Common myeloid progenitor, CD34-positive (primary cell): ENCODE results near the gene ADAMTSL1.

ENCODE experiments used
- CTCF ChIA-PET: fragments of 350-600 bp; sonication (Branson Sonifier 250); formaldehyde crosslinking; loops from one replicate; lab custom pipeline; 2021; ENCODE audit warnings: antibody characterized with exemption; lab: Charles Lee
- POLR2A ChIA-PET: fragments of 350-600 bp; sonication (Branson Sonifier 250); formaldehyde crosslinking; loops from one replicate; lab custom pipeline; 2021; ENCODE audit warnings: antibody characterized with exemption; lab: Charles Lee
- DNase-seq, 3 donors: peaks; one replicate each; pipeline versions ENCODE4 v3.0.0 to v3.0.0-alpha.2; 2013
- H3K27ac ChIP-seq, 2 experiments: 1 replicate in 1 of 2; 2 replicates in 1 of 2; pipeline ENCODE4 v1.7.0; 2013; ENCODE audit warnings: inconsistent platforms in 2 of 2, low read length in 2 of 2, mild to moderate bottlenecking in 2 of 2, low read depth in 1 of 2, moderate library complexity in 1 of 2; ENCODE audit not compliant: severe bottlenecking in 2 of 2, insufficient read depth in 1 of 2, poor library complexity in 1 of 2
- H3K27me3 ChIP-seq, 5 experiments: replicated peaks in 2 of 5; 1 replicate in 3 of 5; 2 replicates in 2 of 5; pipeline versions ENCODE4 v1.6.1 to v1.7.0; 2013; ENCODE audit warnings: low read length in 4 of 5, mild to moderate bottlenecking in 2 of 5, moderate library complexity in 2 of 5, inconsistent platforms in 1 of 5; ENCODE audit not compliant: insufficient read depth in 5 of 5, control insufficient read depth in 4 of 5
- H3K36me3 ChIP-seq, 4 experiments: 1 replicate in 2 of 4; 2 replicates in 2 of 4; pipeline versions ENCODE4 v1.6.1 to v1.7.0; 2013; ENCODE audit warnings: low read length in 3 of 4, control low read depth in 1 of 4, mild to moderate bottlenecking in 1 of 4; ENCODE audit not compliant: control insufficient read depth in 4 of 4, insufficient read depth in 4 of 4
- H3K4me1 ChIP-seq, 4 experiments: 1 replicate in 3 of 4; 2 replicates in 1 of 4; pipeline versions ENCODE4 v1.6.1 to v1.7.1; 2013; ENCODE audit warnings: low read length in 3 of 4, mild to moderate bottlenecking in 3 of 4, control low read depth in 1 of 4, inconsistent platforms in 1 of 4, moderate library complexity in 1 of 4; ENCODE audit not compliant: control insufficient read depth in 4 of 4, insufficient read depth in 4 of 4; ENCODE audit errors: control extremely low read depth in 1 of 4
- H3K4me3 ChIP-seq, 7 experiments: 1 replicate in 4 of 7; 2 replicates in 3 of 7; pipeline versions ENCODE4 v1.5.1 to v1.7.0; 2013; ENCODE audit warnings: mild to moderate bottlenecking in 7 of 7, low read length in 6 of 7, moderate library complexity in 6 of 7, inconsistent platforms in 2 of 7, low read depth in 2 of 7, control low read depth in 1 of 7; ENCODE audit not compliant: insufficient read depth in 4 of 7, control insufficient read depth in 1 of 7; ENCODE audit errors: extremely low read depth in 1 of 7
- H3K9me3 ChIP-seq, 5 experiments: 1 replicate in 4 of 5; 2 replicates in 1 of 5; pipeline versions ENCODE4 v1.6.1 to v1.7.1; 2013; ENCODE audit warnings: low read length in 4 of 5, mild to moderate bottlenecking in 2 of 5, inconsistent platforms in 1 of 5, low read depth in 1 of 5, moderate library complexity in 1 of 5; ENCODE audit not compliant: control insufficient read depth in 4 of 5, insufficient read depth in 2 of 5; ENCODE audit errors: control extremely low read depth in 1 of 5
- WGBS: methylation state at CpG from one replicate; pipeline ENCODE4 v1.1.5; 2013; ENCODE audit not compliant: insufficient coverage; 5-methylcytosine and 5-hydroxymethylcytosine counted together

ADAMTSL1 gene

DNA sequence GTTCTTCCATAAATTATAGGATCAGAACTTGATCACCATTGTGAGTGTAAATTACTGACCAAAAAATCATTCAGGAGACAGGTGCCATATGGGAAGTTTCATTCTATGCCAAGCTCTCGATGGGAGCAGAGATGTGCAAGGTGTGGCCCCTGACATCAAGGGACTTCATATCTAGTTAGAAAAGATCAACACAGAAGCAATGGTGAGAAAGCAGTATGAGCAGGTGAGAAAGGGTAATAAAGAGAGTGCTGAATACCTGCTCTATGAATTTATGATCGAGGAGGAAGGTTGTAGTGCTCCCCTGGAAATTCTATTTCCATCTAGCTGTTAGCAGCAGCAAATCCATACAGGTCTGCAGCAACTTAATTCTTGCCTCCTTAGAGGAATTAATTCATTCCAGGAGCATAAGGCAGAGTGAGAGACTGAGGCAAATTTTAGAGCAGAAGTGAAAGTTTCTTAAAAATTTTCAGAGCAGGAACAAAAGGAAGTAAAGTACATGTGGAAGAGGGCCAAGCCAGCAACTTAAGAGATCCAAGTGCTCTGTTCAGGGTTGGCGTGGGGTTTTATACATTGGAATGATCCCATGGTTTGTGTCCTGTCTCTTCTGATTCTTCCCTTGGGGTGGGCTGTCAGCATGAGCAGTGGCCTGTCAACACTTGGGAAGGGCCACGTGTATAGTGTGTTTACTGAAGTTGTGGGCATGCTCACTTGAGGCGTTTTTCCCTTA is 377.3 kb downstream of the ADAMTSL1 start:
- CTCF ChIA-PET = no interaction called here

DNA sequence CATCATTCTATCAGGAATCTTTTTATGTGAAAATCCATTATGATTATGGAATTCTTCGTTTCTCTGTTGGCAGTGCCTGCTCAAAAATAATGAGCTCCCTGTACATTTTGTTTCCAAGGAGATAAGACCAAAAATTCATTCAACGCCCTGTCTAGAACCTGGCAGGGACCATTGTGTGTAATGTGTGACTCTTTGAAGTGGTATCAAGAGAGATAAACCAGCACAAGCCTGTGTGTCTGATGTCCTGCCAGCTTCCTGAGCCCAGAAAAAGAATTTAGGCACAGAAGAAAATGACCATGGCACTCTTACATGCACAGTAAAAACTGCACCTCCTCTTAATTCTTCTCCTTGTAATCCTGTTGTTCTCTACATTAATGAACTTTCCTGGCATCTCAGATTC is 381.7 kb downstream of the ADAMTSL1 start:
- no peaks in the 10 kb centered on the region for H3K4me1 ChIP-seq
- POLR2A ChIA-PET = no interaction called here
- no peaks in the 10 kb centered on the region for H3K36me3 ChIP-seq
- 93% methylated on average over 2 of the region's 2 CpGs for WGBS
- CTCF ChIA-PET = no interaction called here
- peaks cover 0 to 4% (median 0%) of the 10 kb centered on the region in 5 experiments for H3K27me3 ChIP-seq
- DNase-seq = no peak
- H3K27ac ChIP-seq = no peak overlapping the region
- no peak overlapping the region for H3K4me3 ChIP-seq
- no peaks in the 10 kb centered on the region for H3K9me3 ChIP-seq

More for the DNA sequence above, 377.3 kb downstream of the ADAMTSL1 start:
- 88% methylated on average over 5 of the region's 5 CpGs for WGBS
- Histone ChIP-seq H3K27me3 (peaks cover 0 to 6% (median 0%) of the 10 kb centered on the region in 5 experiments), H3K9me3 (no peaks in the 10 kb centered on the region), H3K27ac (no peak overlapping the region), H3K4me3 (no peak overlapping the region), H3K36me3 (no peaks in the 10 kb centered on the region), H3K4me1 (no peaks in the 10 kb centered on the region)
- no peak for DNase-seq
- POLR2A ChIA-PET = no interaction called here

DNA sequence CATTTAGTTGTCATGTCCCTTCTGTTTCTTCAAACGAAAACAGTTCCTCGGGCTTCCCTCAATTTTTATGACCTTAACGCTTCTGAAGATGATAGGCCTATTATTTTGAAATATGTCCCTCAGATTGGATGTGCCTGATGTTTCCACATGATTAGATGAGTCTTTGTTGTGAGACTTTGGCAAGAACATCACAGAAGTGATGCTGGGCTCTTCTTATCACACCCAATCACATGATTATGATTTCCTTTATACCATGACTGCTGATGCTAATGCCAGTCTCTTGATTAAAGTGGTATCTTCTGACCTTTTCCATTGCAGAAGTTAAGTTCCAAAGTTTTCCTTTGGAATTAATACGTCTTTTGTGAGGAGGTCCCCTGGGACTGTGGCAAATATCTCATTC is 383.4 kb downstream of the ADAMTSL1 start:
- H3K4me1 ChIP-seq = no peaks in the 10 kb centered on the region
- H3K27ac ChIP-seq = no peak overlapping the region
- no peaks in the 10 kb centered on the region for H3K36me3 ChIP-seq
- 67% methylated on average over 1 of the region's 4 CpGs for WGBS
- no peak overlapping the region for H3K4me3 ChIP-seq
- no peaks in the 10 kb centered on the region for H3K9me3 ChIP-seq
- H3K27me3 ChIP-seq = peaks cover 0 to 4% (median 0%) of the 10 kb centered on the region in 5 experiments
- DNase-seq = peak in 1 of 3 donors; percentile 6
- POLR2A ChIA-PET = no interaction called here
- CTCF ChIA-PET = no interaction called here

DNA sequence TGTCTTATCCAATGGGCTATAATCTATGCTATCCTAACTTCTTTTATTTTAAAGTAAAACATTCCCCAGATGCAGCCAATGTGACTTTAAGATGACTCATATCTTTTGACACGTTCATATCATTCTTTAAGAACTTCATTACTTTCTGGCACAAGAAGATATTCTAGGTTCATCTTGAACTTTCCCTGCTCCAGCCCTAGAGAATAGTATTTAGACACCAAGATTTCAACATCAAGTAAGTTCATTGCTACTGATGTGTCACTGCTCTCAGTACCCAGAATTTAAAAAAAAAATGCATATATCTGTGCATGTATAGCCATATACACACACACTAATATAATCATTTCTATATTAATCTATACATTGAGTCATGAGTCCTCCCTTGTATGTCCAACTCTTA is 383.8 kb downstream of the ADAMTSL1 start:
- Histone ChIP-seq H3K27ac (no peak overlapping the region), H3K36me3 (no peaks in the 10 kb centered on the region), H3K4me1 (no peaks in the 10 kb centered on the region), H3K27me3 (peaks cover 0 to 4% (median 0%) of the 10 kb centered on the region in 5 experiments), H3K4me3 (no peak overlapping the region), H3K9me3 (no peaks in the 10 kb centered on the region)
- ChIA-PET POLR2A (no interaction called here), CTCF (no interaction called here)
- DNase-seq = no peak
- 92% methylated on average over 1 of the region's 1 CpG for WGBS

DNA sequence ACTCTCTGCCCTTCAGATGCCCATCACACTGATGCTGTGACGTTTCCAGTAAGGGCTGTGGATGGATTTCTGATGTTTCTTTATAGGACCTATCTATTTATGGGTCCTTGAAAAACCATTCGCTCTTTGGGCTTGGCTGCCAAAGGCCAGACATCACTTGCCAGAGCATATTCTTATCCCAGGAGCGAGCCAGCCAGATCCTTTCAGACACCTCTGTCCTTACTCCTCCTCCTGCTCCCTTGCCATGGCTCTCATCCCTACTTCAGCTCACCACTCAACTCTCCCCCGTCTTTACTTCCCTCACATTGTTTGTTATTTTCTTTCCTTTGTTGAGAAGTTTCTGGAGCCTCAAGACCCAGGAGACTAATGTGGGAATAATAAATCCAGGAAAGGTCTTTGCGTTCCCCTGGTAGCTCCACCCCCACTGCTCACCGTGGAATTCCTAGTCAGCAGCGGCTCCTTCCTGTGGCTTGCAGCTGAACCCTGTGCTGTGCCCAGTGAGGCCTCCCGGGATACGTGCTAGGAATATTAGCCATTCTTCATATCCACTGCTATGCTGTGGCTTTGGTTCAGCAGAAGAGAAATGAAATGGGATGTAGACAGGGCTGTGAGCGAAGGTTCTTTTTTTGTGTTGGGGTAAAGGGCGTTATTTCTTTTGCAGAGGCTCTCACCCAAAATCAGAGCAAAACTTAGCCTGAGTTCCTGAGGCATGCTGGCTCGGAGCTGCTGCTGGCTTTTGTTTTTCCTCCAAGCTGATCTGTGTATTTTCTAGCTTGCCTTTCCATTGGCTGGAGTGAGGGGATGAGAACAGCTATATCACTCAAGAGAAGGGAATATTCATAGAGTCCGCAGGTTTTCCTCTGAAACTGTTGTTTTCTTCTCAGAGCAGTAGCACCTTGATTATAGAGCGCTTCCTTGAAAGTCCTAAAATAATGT is 387.9 kb downstream of the ADAMTSL1 start:
- POLR2A ChIA-PET = no interaction called here
- no peak for DNase-seq
- H3K27ac ChIP-seq = no peak overlapping the region

DNA sequence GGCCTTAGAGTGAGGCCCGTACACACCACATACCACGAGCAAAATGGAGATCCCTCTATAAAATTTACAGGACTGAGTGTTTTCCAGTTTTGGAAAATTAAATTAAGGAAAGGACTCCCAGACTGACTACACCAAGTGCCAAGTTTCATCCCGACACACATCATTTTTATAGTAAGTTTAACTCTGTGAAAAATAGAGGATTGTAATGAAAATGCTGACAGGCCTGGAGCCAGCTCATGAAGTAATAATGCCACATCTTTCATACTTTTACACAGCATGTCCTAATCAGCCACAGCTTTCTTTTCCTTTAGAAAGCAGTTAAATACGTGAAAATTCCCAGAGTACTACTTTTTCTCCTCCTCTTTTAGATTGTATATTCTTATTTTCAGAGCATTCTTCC is 389.8 kb downstream of the ADAMTSL1 start:
- Histone ChIP-seq H3K27ac (no peak overlapping the region), H3K27me3 (peaks cover 0 to 1% (median 0%) of the 10 kb centered on the region in 5 experiments), H3K4me1 (no peaks in the 10 kb centered on the region), H3K9me3 (peaks cover 0 to under 1% (median 0%) of the 10 kb centered on the region in 5 experiments), H3K36me3 (no peaks in the 10 kb centered on the region), H3K4me3 (no peak overlapping the region)
- no peak for DNase-seq
- WGBS = 80% methylated on average over 1 of the region's 4 CpGs
- CTCF ChIA-PET = no interaction called here
- POLR2A ChIA-PET = no interaction called here

More for the DNA sequence above, 387.9 kb downstream of the ADAMTSL1 start:
- Histone ChIP-seq H3K27me3 (peaks cover 0 to 1% (median 0%) of the 10 kb centered on the region in 5 experiments), H3K4me1 (no peaks in the 10 kb centered on the region), H3K4me3 (no peak overlapping the region), H3K36me3 (no peaks in the 10 kb centered on the region), H3K9me3 (no peaks in the 10 kb centered on the region)
- 97% methylated on average over 9 of the region's 14 CpGs for WGBS
- CTCF ChIA-PET = no interaction called here

DNA sequence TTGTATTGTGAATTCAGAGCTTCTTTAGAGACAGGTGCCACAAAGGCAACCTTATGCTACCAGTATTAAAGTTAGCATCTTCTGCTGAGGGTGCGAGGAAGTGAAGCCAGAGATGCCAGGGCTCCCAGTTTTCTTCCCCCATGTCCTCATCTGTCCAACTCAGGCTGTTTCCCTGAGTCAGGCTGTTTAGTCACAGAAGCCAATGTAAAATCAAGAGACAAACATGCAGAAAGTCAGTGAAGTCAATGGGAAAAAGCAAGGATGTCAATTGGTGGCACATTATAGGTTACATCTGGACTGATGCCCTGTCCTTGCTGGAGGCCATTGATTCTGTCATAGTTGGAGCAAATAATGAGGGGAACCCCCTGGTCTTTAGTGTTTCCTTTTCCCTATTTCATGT is 390.6 kb downstream of the ADAMTSL1 start:
- WGBS = no CpG with 5 or more reads among the region's 1 CpG
- Histone ChIP-seq H3K9me3 (peaks cover 0 to 7% (median 0%) of the 10 kb centered on the region in 5 experiments), H3K27ac (no peak overlapping the region), H3K27me3 (peaks cover 0 to 1% (median 0%) of the 10 kb centered on the region in 5 experiments), H3K36me3 (no peaks in the 10 kb centered on the region), H3K4me3 (no peak overlapping the region), H3K4me1 (no peaks in the 10 kb centered on the region)
- ChIA-PET POLR2A (no interaction called here), CTCF (no interaction called here)
- no peak for DNase-seq
